ENCODE data around the gene SYNGAP1. TPM values are rescaled to one million over a fixed set of nuclear protein-coding genes. Genes with fewer than 3 reads are reported as not detected.
"Not testable (repeated sequence)": the region's sequence is repeated elsewhere in the genome, so short reads cannot be mapped to it uniquely, and the experiment has no call there.

Gene SYNGAP1
- polyA plus RNA-seq (2013), result 11.3 and 23.2 TPM in 2 replicates

DNA sequence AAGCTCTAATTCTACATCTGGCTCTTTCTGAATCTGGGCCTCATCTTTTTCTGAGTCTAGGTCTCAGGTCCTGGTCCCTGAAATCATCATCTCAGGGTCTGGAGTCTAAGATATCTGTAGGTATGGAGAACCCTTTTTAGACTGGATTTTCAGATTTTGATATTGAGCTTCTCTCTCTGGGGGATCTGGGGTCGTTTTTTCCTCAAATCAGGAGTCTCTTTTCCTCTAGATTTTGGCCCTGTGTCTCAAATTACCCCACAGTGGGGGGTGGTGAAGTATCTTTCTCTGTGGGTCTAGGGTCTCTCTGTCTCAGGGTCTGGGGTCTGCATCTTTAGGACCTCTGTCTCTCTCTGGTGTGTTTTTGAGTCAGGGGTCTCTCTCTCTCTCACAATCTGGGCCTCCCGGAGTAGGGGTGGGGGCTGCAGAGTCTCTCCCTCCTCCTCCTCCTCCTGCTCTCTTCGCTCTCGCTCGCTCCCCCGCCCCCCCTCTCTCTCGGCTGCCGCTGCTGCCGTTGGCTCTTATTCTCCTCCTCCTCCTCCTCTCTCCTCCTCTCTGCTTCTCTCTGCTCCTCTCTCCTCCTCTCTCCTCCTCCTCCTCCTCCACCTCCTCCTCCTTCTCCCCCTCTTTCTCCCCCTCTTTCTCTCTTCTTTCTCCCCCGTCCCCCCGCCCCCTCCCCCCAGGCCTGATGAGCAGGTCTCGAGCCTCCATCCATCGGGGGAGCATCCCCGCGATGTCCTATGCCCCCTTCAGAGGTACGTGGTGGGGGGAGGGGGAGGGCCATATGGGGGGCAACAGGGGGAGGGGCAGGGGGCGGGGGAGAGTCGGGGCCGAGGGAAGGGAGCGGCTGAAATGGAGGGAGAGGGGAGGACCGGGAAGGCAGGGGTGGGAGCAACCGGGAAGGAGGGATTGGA is at the start of gene SYNGAP1:
TSS of gene SYNGAP1 (plus strand) at position 486 of the 911 bp plus-strand sequence. CDS start at position 686, 200 bp downstream.
- Histone ChIP-seq H3K4me3 (ENCODE audit: low read depth, low read length) (no peak within 1 kb of the TSS), H3K23ac (ENCODE audit: low read length) (no peak within 1 kb of the TSS), H2BK120ac (ENCODE audit: insufficient read depth, low read length, poor library complexity) (peak within 1 kb of the TSS; percentile 63), H2BK5ac (ENCODE audit: low read depth, low read length, poor library complexity) (peak within 1 kb of the TSS; percentile 14), H3K79me1 (ENCODE audit: low read length) (peaks cover 17% of the 10 kb centered on the region), H4K91ac (ENCODE audit: low read depth, low read length) (peak within 1 kb of the TSS; percentile 76), H2AFZ (ENCODE audit: insufficient read depth, low read length, poor library complexity) (peak within 1 kb of the TSS; percentile 28), H3K4ac (ENCODE audit: low read depth, low read length) (peak within 1 kb of the TSS; percentile 3), H3K4me2 (ENCODE audit: low read length) (peak within 1 kb of the TSS; percentile 87), H3K14ac (ENCODE audit: low read length) (peak within 1 kb of the TSS; percentile 16), H4K12ac (ENCODE audit: low read depth, low read length) (peak within 1 kb of the TSS; percentile 68), H3K18ac (ENCODE audit: low read length) (no peak within 1 kb of the TSS), H3K79me2 (ENCODE audit: control insufficient read depth, insufficient read depth, low read length, poor library complexity) (peaks cover 8% of the 10 kb centered on the region), H3K4me1 (ENCODE audit: control insufficient read depth in 1 of 2, insufficient read depth in 2 of 2, low read length in 2 of 2) (peaks cover 18 to 25% of the 10 kb centered on the region in 2 experiments), H2AK5ac (ENCODE audit: low read length) (peak within 1 kb of the TSS; percentile 48), H4K8ac (ENCODE audit: low read depth, low read length) (peak within 1 kb of the TSS; percentile 80), H3K9me3 (ENCODE audit: insufficient read depth, low read depth, low read length) (no peaks in the 10 kb centered on the region), H3K27ac (ENCODE audit: low read depth, low read length) (peak within 1 kb of the TSS; percentile 85), H3K36me3 (ENCODE audit: control insufficient read depth in 1 of 2, insufficient read depth in 2 of 2, low read length in 2 of 2) (peaks cover 15 to 16% of the 10 kb centered on the region in 2 experiments), H2BK12ac (ENCODE audit: low read length) (no peak within 1 kb of the TSS), H3K27me3 (ENCODE audit: insufficient read depth, low read length) (no peaks in the 10 kb centered on the region), H3K9ac (ENCODE audit: low read length) (no peak within 1 kb of the TSS)
- WGBS (ENCODE audit: extremely low coverage, insufficient coverage, insufficient read length), result no CpG with 5 or more reads among the region's 22 CpGs
- DNase-seq, result no peak

DNA sequence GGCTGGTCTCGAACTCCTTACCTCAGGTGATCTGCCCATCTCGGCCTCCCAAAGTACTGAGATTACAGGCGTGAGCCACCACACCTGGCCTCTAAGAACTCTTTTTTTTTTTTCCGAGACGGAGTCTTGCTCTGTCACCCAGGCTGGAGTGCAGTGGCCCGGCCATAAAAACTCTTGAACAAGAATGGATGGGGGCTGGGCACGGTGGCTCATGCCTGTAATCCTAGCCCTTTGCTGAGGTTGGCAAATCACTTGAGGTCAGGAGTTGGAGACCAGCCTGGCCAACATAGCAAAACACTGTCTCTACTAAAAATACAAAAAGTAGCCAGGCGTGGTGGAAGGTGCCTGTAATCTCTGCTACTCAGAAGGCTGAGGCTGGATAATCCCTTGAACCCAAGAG is 48.0 kb upstream of the SYNGAP1 start:
- H3K9me3 ChIP-seq (ENCODE audit: insufficient read depth, low read depth, low read length); H2AK5ac ChIP-seq (ENCODE audit: low read length); H4K91ac ChIP-seq (ENCODE audit: low read depth, low read length); H3K4me1 ChIP-seq (ENCODE audit: control insufficient read depth in 1 of 2, insufficient read depth in 2 of 2, low read length in 2 of 2); H3K4me3 ChIP-seq (ENCODE audit: low read depth, low read length); H4K8ac ChIP-seq (ENCODE audit: low read depth, low read length); H3K14ac ChIP-seq (ENCODE audit: low read length); H3K23ac ChIP-seq (ENCODE audit: low read length); H3K18ac ChIP-seq (ENCODE audit: low read length); H3K4ac ChIP-seq (ENCODE audit: low read depth, low read length); H2BK5ac ChIP-seq (ENCODE audit: low read depth, low read length, poor library complexity); H3K36me3 ChIP-seq (ENCODE audit: control insufficient read depth in 1 of 2, insufficient read depth in 2 of 2, low read length in 2 of 2); H3K9ac ChIP-seq (ENCODE audit: low read length); H4K12ac ChIP-seq (ENCODE audit: low read depth, low read length); H2BK12ac ChIP-seq (ENCODE audit: low read length); H3K4me2 ChIP-seq (ENCODE audit: low read length); H3K79me1 ChIP-seq (ENCODE audit: low read length); H2AFZ ChIP-seq (ENCODE audit: insufficient read depth, low read length, poor library complexity); H2BK120ac ChIP-seq (ENCODE audit: insufficient read depth, low read length, poor library complexity); DNase-seq; H3K27ac ChIP-seq (ENCODE audit: low read depth, low read length); H3K27me3 ChIP-seq (ENCODE audit: insufficient read depth, low read length); H3K79me2 ChIP-seq (ENCODE audit: control insufficient read depth, insufficient read depth, low read length, poor library complexity): not testable (repeated sequence)
- no CpG with 5 or more reads among the region's 8 CpGs for WGBS (ENCODE audit: extremely low coverage, insufficient coverage, insufficient read length)

DNA sequence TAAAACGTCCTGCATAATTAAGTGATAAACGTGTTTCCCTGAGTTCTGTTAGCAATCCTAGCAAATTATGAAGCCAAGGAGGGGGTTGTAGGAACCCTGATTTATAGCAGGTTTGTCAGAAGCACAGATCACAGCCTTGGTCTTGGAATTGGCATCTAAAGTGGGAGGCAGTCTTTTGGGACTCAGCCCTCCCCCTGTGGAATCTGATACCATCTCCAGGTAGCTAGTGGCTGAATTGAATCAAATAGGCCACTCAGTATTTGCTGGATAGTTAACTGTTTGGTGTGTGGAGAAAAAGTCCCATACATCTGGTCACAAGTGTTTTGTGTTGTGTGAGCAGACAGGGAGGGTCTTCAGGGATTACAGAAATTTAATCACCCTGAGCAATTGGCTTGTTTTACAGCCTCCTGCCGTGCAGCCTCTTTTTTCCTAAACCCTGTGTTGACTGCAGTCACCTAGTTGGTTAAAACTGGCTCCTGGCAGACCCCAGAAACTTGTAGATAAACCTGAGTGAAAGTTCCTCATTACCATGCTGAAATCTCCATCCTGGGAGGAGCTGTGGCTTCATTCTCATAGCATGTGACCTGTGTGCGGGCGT is 47.2 kb upstream of the SYNGAP1 start:
- Histone ChIP-seq H3K18ac (ENCODE audit: low read length) (no peak overlapping the region), H3K9ac (ENCODE audit: low read length) (no peak overlapping the region), H2BK5ac (ENCODE audit: low read depth, low read length, poor library complexity) (no peak overlapping the region), H3K27me3 (ENCODE audit: insufficient read depth, low read length) (no peaks in the 10 kb centered on the region), H3K79me1 (ENCODE audit: low read length) (no peaks in the 10 kb centered on the region), H3K4me1 (ENCODE audit: control insufficient read depth in 1 of 2, insufficient read depth in 2 of 2, low read length in 2 of 2) (no peaks in the 10 kb centered on the region), H4K91ac (ENCODE audit: low read depth, low read length) (no peak overlapping the region), H3K4ac (ENCODE audit: low read depth, low read length) (no peak overlapping the region), H2BK12ac (ENCODE audit: low read length) (no peak overlapping the region), H3K36me3 (ENCODE audit: control insufficient read depth in 1 of 2, insufficient read depth in 2 of 2, low read length in 2 of 2) (no peaks in the 10 kb centered on the region), H4K8ac (ENCODE audit: low read depth, low read length) (no peak overlapping the region), H4K12ac (ENCODE audit: low read depth, low read length) (no peak overlapping the region), H3K4me2 (ENCODE audit: low read length) (no peak overlapping the region), H2AK5ac (ENCODE audit: low read length) (no peak overlapping the region), H3K14ac (ENCODE audit: low read length) (no peak overlapping the region), H3K79me2 (ENCODE audit: control insufficient read depth, insufficient read depth, low read length, poor library complexity) (no peaks in the 10 kb centered on the region), H2BK120ac (ENCODE audit: insufficient read depth, low read length, poor library complexity) (no peak overlapping the region), H3K4me3 (ENCODE audit: low read depth, low read length) (no peak overlapping the region), H2AFZ (ENCODE audit: insufficient read depth, low read length, poor library complexity) (no peak overlapping the region), H3K23ac (ENCODE audit: low read length) (no peak overlapping the region), H3K27ac (ENCODE audit: low read depth, low read length) (no peak overlapping the region), H3K9me3 (ENCODE audit: insufficient read depth, low read depth, low read length) (no peaks in the 10 kb centered on the region)
- no peak for DNase-seq
- no CpG with 5 or more reads among the region's 5 CpGs for WGBS (ENCODE audit: extremely low coverage, insufficient coverage, insufficient read length)

DNA sequence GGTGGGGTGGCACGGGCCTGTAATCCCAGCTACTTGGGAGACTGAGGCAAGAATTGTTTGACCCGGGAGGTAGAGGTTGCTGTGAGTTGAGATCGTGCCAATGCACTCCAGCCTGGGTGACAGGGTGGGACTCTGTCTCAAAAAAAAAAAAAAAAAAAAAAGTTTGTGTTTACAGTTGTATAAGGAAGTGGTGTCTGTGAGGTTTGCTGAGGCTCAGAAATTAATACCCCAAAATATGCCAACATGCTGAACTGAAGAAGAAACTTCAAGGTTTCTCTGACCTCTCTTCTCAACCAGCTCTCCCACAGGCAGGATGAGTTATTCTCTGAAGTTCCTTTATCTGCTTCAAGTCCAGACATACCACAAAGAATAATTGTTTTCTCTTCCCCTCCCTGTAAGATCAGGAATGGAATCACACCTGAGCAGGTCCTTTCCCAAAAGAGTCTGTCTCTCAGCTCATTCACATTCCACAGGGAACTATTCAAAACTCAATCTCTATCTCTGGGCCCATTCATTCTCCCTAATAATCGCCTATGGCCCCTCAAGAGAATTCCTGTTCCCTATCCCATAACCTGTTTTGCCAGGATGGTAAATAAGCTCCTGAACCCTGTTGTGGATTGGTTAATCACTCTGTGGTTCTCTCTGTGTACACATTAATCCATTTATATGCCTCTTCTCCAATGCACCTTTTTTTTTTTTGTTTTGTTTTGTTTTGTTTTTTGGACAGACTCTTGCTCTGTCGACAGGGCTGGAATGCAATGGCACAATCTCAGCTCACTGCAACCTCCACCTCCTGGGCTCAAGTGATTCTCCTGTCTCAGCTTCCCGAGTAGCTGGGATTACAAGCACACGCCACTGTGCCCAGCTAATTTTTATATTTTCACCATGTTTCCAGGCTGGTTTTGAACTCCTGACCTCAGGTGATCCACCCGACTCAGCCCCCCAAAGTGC is 45.6 kb upstream of the SYNGAP1 start:
- no peak overlapping the region for H2BK12ac ChIP-seq (ENCODE audit: low read length)
- DNase-seq, result peak in 1 of 2 donors; percentile 30
- no peaks in the 10 kb centered on the region for H3K27me3 ChIP-seq (ENCODE audit: insufficient read depth, low read length)
- H2BK120ac ChIP-seq (ENCODE audit: insufficient read depth, low read length, poor library complexity), result peak overlapping the region; percentile 76
- peak overlapping the region; percentile 31 for H2BK5ac ChIP-seq (ENCODE audit: low read depth, low read length, poor library complexity)
- H3K4me3 ChIP-seq (ENCODE audit: low read depth, low read length), result no peak overlapping the region
- no peak overlapping the region for H4K8ac ChIP-seq (ENCODE audit: low read depth, low read length)
- no peaks in the 10 kb centered on the region for H3K79me2 ChIP-seq (ENCODE audit: control insufficient read depth, insufficient read depth, low read length, poor library complexity)
- no peak overlapping the region for H3K4ac ChIP-seq (ENCODE audit: low read depth, low read length)
- no peak overlapping the region for H4K12ac ChIP-seq (ENCODE audit: low read depth, low read length)
- no peak overlapping the region for H3K23ac ChIP-seq (ENCODE audit: low read length)
- no peak overlapping the region for H2AFZ ChIP-seq (ENCODE audit: insufficient read depth, low read length, poor library complexity)
- H3K4me1 ChIP-seq (ENCODE audit: control insufficient read depth in 1 of 2, insufficient read depth in 2 of 2, low read length in 2 of 2), result no peaks in the 10 kb centered on the region
- peak overlapping the region; percentile 34 for H3K27ac ChIP-seq (ENCODE audit: low read depth, low read length)
- H3K9me3 ChIP-seq (ENCODE audit: insufficient read depth, low read depth, low read length), result no peaks in the 10 kb centered on the region
- no peak overlapping the region for H2AK5ac ChIP-seq (ENCODE audit: low read length)
- peak overlapping the region; percentile 44 for H3K14ac ChIP-seq (ENCODE audit: low read length)
- no CpG with 5 or more reads among the region's 8 CpGs for WGBS (ENCODE audit: extremely low coverage, insufficient coverage, insufficient read length)
- H3K9ac ChIP-seq (ENCODE audit: low read length), result no peak overlapping the region
- H3K36me3 ChIP-seq (ENCODE audit: control insufficient read depth in 1 of 2, insufficient read depth in 2 of 2, low read length in 2 of 2), result no peaks in the 10 kb centered on the region
- H3K18ac ChIP-seq (ENCODE audit: low read length), result no peak overlapping the region
- no peak overlapping the region for H3K4me2 ChIP-seq (ENCODE audit: low read length)
- peak overlapping the region; percentile 14 for H4K91ac ChIP-seq (ENCODE audit: low read depth, low read length)
- H3K79me1 ChIP-seq (ENCODE audit: low read length), result no peaks in the 10 kb centered on the region

All from trophoblast cell (in vitro differentiated cells and primary cell).